ENCODE results near the gene ZBTB17.

DNA sequence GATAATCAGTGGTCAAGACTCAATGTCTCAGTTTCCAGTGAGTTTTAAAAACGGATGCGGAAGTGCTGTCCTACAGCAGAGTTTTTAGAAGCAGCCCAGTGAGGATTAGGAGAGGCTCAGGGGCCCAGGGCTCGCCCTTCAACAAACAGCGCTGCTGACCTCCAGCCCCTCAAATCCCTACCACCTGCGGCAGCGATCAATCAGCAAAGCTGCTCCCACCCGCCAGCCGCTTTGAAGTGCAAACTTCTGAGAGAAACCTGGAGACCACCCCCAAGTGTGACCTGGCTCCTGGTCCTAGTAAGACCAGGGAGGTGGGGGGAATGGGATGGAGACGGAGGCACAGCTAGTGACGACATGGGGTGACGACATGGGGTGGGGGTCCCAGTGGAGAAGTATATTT is 14.4 kb downstream of the ZBTB17 start:
- TF ChIP-seq, protein P1, sequence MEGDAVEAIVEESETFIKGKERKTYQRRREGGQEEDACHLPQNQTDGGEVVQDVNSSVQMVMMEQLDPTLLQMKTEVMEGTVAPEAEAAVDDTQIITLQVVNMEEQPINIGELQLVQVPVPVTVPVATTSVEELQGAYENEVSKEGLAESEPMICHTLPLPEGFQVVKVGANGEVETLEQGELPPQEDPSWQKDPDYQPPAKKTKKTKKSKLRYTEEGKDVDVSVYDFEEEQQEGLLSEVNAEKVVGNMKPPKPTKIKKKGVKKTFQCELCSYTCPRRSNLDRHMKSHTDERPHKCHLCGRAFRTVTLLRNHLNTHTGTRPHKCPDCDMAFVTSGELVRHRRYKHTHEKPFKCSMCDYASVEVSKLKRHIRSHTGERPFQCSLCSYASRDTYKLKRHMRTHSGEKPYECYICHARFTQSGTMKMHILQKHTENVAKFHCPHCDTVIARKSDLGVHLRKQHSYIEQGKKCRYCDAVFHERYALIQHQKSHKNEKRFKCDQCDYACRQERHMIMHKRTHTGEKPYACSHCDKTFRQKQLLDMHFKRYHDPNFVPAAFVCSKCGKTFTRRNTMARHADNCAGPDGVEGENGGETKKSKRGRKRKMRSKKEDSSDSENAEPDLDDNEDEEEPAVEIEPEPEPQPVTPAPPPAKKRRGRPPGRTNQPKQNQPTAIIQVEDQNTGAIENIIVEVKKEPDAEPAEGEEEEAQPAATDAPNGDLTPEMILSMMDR (conservative IDR thresholded peaks at IDR 0.05; ENCODE audit: low read depth, low read length), result no peak
- TF ChIP-seq EZH2 (IDR thresholded peaks at IDR 0.05; ENCODE audit: low read length, unreplicated experiment), result no peak

Measured in PC-3 (cell line).